Measurements from ENCODE around the gene FAM217A. TPM values are rescaled to one million over a fixed set of nuclear protein-coding genes. Genes with fewer than 3 reads are reported as not detected.

FAM217A gene
- total RNA-seq, 1 donor from 2014 or later = not detected

GRCh38 chr6:4066029-4066755 lies 12.7 kb downstream of the FAM217A start:
- H3K27me3 Mint-ChIP-seq = peaks cover 6% of the 10 kb centered on the region
- peaks cover 2% of the 10 kb centered on the region for H3K4me1 Mint-ChIP-seq
- intact Hi-C loops (cut with micrococcal nuclease) = no loop called here
- peaks cover 33% of the 10 kb centered on the region for H3K36me3 Mint-ChIP-seq (ENCODE audit: low read depth)
- H3K9me3 Mint-ChIP-seq = no peaks in the 10 kb centered on the region
- H3K4me3 Mint-ChIP-seq = no peak overlapping the region
- no peak overlapping the region for H3K27ac Mint-ChIP-seq
- DNase-seq = peak; percentile 51

GRCh38 chr6:4059115-4059777 lies 19.7 kb downstream of the FAM217A start:
- intact Hi-C loops (cut with micrococcal nuclease) = loop anchor here (1.0 to 5.0 kb wide), 3 partner anchors 75 to 153 kb away; no protein-coding TSS in a partner anchor
- no peaks in the 10 kb centered on the region for H3K27me3 Mint-ChIP-seq
- peaks cover 29% of the 10 kb centered on the region for H3K4me1 Mint-ChIP-seq
- H3K4me3 Mint-ChIP-seq = peak overlapping the region; percentile 53
- H3K36me3 Mint-ChIP-seq (ENCODE audit: low read depth) = peaks cover 59% of the 10 kb centered on the region
- peak; percentile 86 for DNase-seq
- H3K27ac Mint-ChIP-seq = peak overlapping the region; percentile 82
- no peaks in the 10 kb centered on the region for H3K9me3 Mint-ChIP-seq

- no peaks in the 10 kb centered on the region for H3K9me3 Mint-ChIP-seq
- H3K36me3 Mint-ChIP-seq (ENCODE audit: low read depth) = peaks cover 56% of the 10 kb centered on the region
- DNase-seq = no peak
- no peaks in the 10 kb centered on the region for H3K27me3 Mint-ChIP-seq
- intact Hi-C loops (cut with micrococcal nuclease) = loop anchor here (5.0 kb wide), 1 partner anchor 155 kb away; no protein-coding TSS in a partner anchor
- no peak overlapping the region for H3K27ac Mint-ChIP-seq
- H3K4me1 Mint-ChIP-seq = peaks cover 27% of the 10 kb centered on the region
- no peak overlapping the region for H3K4me3 Mint-ChIP-seq
Measured at GRCh38 chr6:4057036-4057435, 21.9 kb downstream of the FAM217A start.

- DNase-seq = peak; percentile 71
- H3K36me3 Mint-ChIP-seq (ENCODE audit: low read depth) = peaks cover 55% of the 10 kb centered on the region
Measured at GRCh38 chr6:4055420-4056041, 23.4 kb downstream of the FAM217A start.

GRCh38 chr6:4049246-4049645 lies 29.7 kb downstream of the FAM217A start:
- Mint-ChIP-seq H3K4me3 (no peak overlapping the region), H3K27ac (no peak overlapping the region), H3K36me3 (ENCODE audit: low read depth) (peaks cover 52% of the 10 kb centered on the region), H3K9me3 (no peaks in the 10 kb centered on the region), H3K27me3 (no peaks in the 10 kb centered on the region), H3K4me1 (peaks cover 3% of the 10 kb centered on the region)
- intact Hi-C loops (cut with micrococcal nuclease) = no loop called here
- DNase-seq = no peak

More at GRCh38 chr6:4055420-4056041, 23.4 kb downstream of the FAM217A start:
- H3K4me3 Mint-ChIP-seq = no peak overlapping the region
- intact Hi-C loops (cut with micrococcal nuclease) = loop anchor here (1.0 to 5.0 kb wide), 2 partner anchors 101 to 157 kb away; no protein-coding TSS in a partner anchor
- H3K27ac Mint-ChIP-seq = no peak overlapping the region
- no peaks in the 10 kb centered on the region for H3K9me3 Mint-ChIP-seq
- H3K4me1 Mint-ChIP-seq = peaks cover 23% of the 10 kb centered on the region
- H3K27me3 Mint-ChIP-seq = no peaks in the 10 kb centered on the region

- no peak for DNase-seq
- H3K9me3 Mint-ChIP-seq = no peaks in the 10 kb centered on the region
- peaks cover 79% of the 10 kb centered on the region for H3K36me3 Mint-ChIP-seq (ENCODE audit: low read depth)
- intact Hi-C loops (cut with micrococcal nuclease) = no loop called here
- no peaks in the 10 kb centered on the region for H3K27me3 Mint-ChIP-seq
- no peak overlapping the region for H3K4me3 Mint-ChIP-seq
- H3K27ac Mint-ChIP-seq = no peak overlapping the region
- peaks cover 23% of the 10 kb centered on the region for H3K4me1 Mint-ChIP-seq
Measured at GRCh38 chr6:4041480-4041879, 37.5 kb downstream of the FAM217A start.

GRCh38 chr6:4039348-4039747 lies 39.6 kb downstream of the FAM217A start:
- no peaks in the 10 kb centered on the region for H3K27me3 Mint-ChIP-seq
- H3K36me3 Mint-ChIP-seq (ENCODE audit: low read depth) = peaks cover 80% of the 10 kb centered on the region
- no peak for DNase-seq
- intact Hi-C loops (cut with micrococcal nuclease) = no loop called here
- peaks cover 31% of the 10 kb centered on the region for H3K4me1 Mint-ChIP-seq
- no peak overlapping the region for H3K4me3 Mint-ChIP-seq
- H3K9me3 Mint-ChIP-seq = no peaks in the 10 kb centered on the region
- H3K27ac Mint-ChIP-seq = no peak overlapping the region

GRCh38 chr6:4036581-4036980 lies 42.4 kb downstream of the FAM217A start:
- Mint-ChIP-seq H3K9me3 (no peaks in the 10 kb centered on the region), H3K36me3 (ENCODE audit: low read depth) (peaks cover 78% of the 10 kb centered on the region), H3K4me1 (peaks cover 43% of the 10 kb centered on the region), H3K27me3 (no peaks in the 10 kb centered on the region), H3K27ac (peak overlapping the region; percentile 70), H3K4me3 (no peak overlapping the region)
- intact Hi-C loops (cut with micrococcal nuclease) = no loop called here
- no peak for DNase-seq

- Mint-ChIP-seq H3K4me3 (no peak overlapping the region), H3K27ac (peak overlapping the region; percentile 7), H3K36me3 (ENCODE audit: low read depth) (peaks cover 70% of the 10 kb centered on the region), H3K27me3 (no peaks in the 10 kb centered on the region), H3K4me1 (peaks cover 63% of the 10 kb centered on the region), H3K9me3 (no peaks in the 10 kb centered on the region)
- intact Hi-C loops (cut with micrococcal nuclease) = no loop called here
- no peak for DNase-seq
Measured at GRCh38 chr6:4032475-4032874, 46.5 kb downstream of the FAM217A start.

- H3K36me3 Mint-ChIP-seq (ENCODE audit: low read depth) = peaks cover 67% of the 10 kb centered on the region
- H3K4me1 Mint-ChIP-seq = peaks cover 65% of the 10 kb centered on the region
- no peak overlapping the region for H3K4me3 Mint-ChIP-seq
- no peaks in the 10 kb centered on the region for H3K27me3 Mint-ChIP-seq
- H3K27ac Mint-ChIP-seq = peak overlapping the region; percentile 14
- no peaks in the 10 kb centered on the region for H3K9me3 Mint-ChIP-seq
- no peak for DNase-seq
- intact Hi-C loops (cut with micrococcal nuclease) = no loop called here
Measured at GRCh38 chr6:4031442-4031841, 47.5 kb downstream of the FAM217A start.

GRCh38 chr6:4030669-4031068 lies 48.3 kb downstream of the FAM217A start:
- Mint-ChIP-seq H3K36me3 (ENCODE audit: low read depth) (peaks cover 63% of the 10 kb centered on the region), H3K27me3 (no peaks in the 10 kb centered on the region)

GRCh38 chr6:4029687-4030086 lies 49.2 kb downstream of the FAM217A start:
- H3K9me3 Mint-ChIP-seq = no peaks in the 10 kb centered on the region
- H3K36me3 Mint-ChIP-seq (ENCODE audit: low read depth) = peaks cover 60% of the 10 kb centered on the region
- H3K4me3 Mint-ChIP-seq = no peak overlapping the region
- intact Hi-C loops (cut with micrococcal nuclease) = loop anchor here (10.0 kb wide), 1 partner anchor 1175 kb away; no protein-coding TSS in a partner anchor
- no peaks in the 10 kb centered on the region for H3K27me3 Mint-ChIP-seq
- peak overlapping the region; percentile 80 for H3K27ac Mint-ChIP-seq
- H3K4me1 Mint-ChIP-seq = peaks cover 62% of the 10 kb centered on the region
- DNase-seq = no peak

More at GRCh38 chr6:4030669-4031068, 48.3 kb downstream of the FAM217A start:
- DNase-seq = peak; percentile 52
- Mint-ChIP-seq H3K27ac (peak overlapping the region; percentile 8), H3K4me1 (peaks cover 60% of the 10 kb centered on the region), H3K9me3 (no peaks in the 10 kb centered on the region), H3K4me3 (peak overlapping the region; percentile 36)
- intact Hi-C loops (cut with micrococcal nuclease) = no loop called here

GRCh38 chr6:4028051-4028450 lies 50.9 kb downstream of the FAM217A start:
- intact Hi-C loops (cut with micrococcal nuclease) = loop anchor here (10.0 kb wide), 1 partner anchor 1173 kb away; no protein-coding TSS in a partner anchor
- no peaks in the 10 kb centered on the region for H3K27me3 Mint-ChIP-seq
- peaks cover 59% of the 10 kb centered on the region for H3K36me3 Mint-ChIP-seq (ENCODE audit: low read depth)

GRCh38 chr6:4025681-4026080 lies 53.3 kb downstream of the FAM217A start:
- intact Hi-C loops (cut with micrococcal nuclease) = loop anchor here (10.0 kb wide), 1 partner anchor 1171 kb away; no protein-coding TSS in a partner anchor
- H3K4me1 Mint-ChIP-seq = peaks cover 55% of the 10 kb centered on the region
- DNase-seq = no peak
- H3K27ac Mint-ChIP-seq = no peak overlapping the region
- H3K27me3 Mint-ChIP-seq = no peaks in the 10 kb centered on the region
- H3K36me3 Mint-ChIP-seq (ENCODE audit: low read depth) = peaks cover 44% of the 10 kb centered on the region
- H3K9me3 Mint-ChIP-seq = no peaks in the 10 kb centered on the region
- no peak overlapping the region for H3K4me3 Mint-ChIP-seq

More at GRCh38 chr6:4028051-4028450, 50.9 kb downstream of the FAM217A start:
- DNase-seq = peak; percentile 38
- Mint-ChIP-seq H3K4me1 (peaks cover 66% of the 10 kb centered on the region), H3K27ac (no peak overlapping the region), H3K9me3 (no peaks in the 10 kb centered on the region), H3K4me3 (no peak overlapping the region)
